ENCODE results near the gene CNTLN. TPM values are rescaled to one million over a fixed set of nuclear protein-coding genes. Genes with fewer than 3 reads are reported as not detected.
A peak's percentile ranks its signal among the peaks of the same experiment; 100 is the strongest.

The CNTLN gene
- total RNA-seq, 3 donors from 2014 or later (not counting 1 experiment from before 2014, with no cell fraction given) = 0.32 to 1.6 (median 0.63) TPM

- H3K4me3 Mint-ChIP-seq = no peak overlapping the region
These were observed 328.1 kb downstream of the CNTLN start for GRCh38 chr9:17462869-17463464.

GRCh38 chr9:17470036-17470813 is 335.4 kb downstream of the CNTLN start:
- 90% methylated on average over 4 of the region's 5 CpGs for WGBS (ENCODE audit: insufficient coverage)
- no peak overlapping the region for H3K4me3 ChIP-seq (ENCODE audit: low read length)

More at GRCh38 chr9:17462869-17463464, 328.1 kb downstream of the CNTLN start:
- Mint-ChIP-seq H3K4me1 (no peaks in the 10 kb centered on the region), H3K36me3 (no peaks in the 10 kb centered on the region), H3K27ac (no peak overlapping the region), H3K27me3 (ENCODE audit: low read depth in 2 of 2) (no peaks in the 10 kb centered on the region), H3K9me3 (no peaks in the 10 kb centered on the region)
- TF ChIP-seq, protein P1, sequence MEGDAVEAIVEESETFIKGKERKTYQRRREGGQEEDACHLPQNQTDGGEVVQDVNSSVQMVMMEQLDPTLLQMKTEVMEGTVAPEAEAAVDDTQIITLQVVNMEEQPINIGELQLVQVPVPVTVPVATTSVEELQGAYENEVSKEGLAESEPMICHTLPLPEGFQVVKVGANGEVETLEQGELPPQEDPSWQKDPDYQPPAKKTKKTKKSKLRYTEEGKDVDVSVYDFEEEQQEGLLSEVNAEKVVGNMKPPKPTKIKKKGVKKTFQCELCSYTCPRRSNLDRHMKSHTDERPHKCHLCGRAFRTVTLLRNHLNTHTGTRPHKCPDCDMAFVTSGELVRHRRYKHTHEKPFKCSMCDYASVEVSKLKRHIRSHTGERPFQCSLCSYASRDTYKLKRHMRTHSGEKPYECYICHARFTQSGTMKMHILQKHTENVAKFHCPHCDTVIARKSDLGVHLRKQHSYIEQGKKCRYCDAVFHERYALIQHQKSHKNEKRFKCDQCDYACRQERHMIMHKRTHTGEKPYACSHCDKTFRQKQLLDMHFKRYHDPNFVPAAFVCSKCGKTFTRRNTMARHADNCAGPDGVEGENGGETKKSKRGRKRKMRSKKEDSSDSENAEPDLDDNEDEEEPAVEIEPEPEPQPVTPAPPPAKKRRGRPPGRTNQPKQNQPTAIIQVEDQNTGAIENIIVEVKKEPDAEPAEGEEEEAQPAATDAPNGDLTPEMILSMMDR (IDR thresholded peaks at IDR 0.05) = peak; percentile 91
- no peaks in the 10 kb centered on the region for H3K36me3 ChIP-seq (ENCODE audit: control insufficient read depth, insufficient read depth, low read length)
- no peaks in the 10 kb centered on the region for H3K9me3 ChIP-seq (ENCODE audit: control insufficient read depth, insufficient read depth, low read length)
- ATAC-seq = peak in 1 of 3 donors; percentile 58
- DNase-seq = peak in 1 of 2 donors; percentile 59
- H3K4me3 ChIP-seq (ENCODE audit: low read length) = no peak overlapping the region
- H3K27me3 ChIP-seq (ENCODE audit: control insufficient read depth, insufficient read depth, low read length) = no peaks in the 10 kb centered on the region
- intact Hi-C loops (cut with micrococcal nuclease) = loop anchor here (1.0 to 2.0 kb wide), 4 partner anchors 347 to 1590 kb away; no protein-coding TSS in a partner anchor
- no peaks in the 10 kb centered on the region for H3K4me1 ChIP-seq (ENCODE audit: control insufficient read depth, insufficient read depth, low read length)
- H3K27ac ChIP-seq (ENCODE audit: low read length) = no peak overlapping the region
- WGBS (ENCODE audit: insufficient coverage) = 100% methylated on average over 2 of the region's 5 CpGs

DNA sequence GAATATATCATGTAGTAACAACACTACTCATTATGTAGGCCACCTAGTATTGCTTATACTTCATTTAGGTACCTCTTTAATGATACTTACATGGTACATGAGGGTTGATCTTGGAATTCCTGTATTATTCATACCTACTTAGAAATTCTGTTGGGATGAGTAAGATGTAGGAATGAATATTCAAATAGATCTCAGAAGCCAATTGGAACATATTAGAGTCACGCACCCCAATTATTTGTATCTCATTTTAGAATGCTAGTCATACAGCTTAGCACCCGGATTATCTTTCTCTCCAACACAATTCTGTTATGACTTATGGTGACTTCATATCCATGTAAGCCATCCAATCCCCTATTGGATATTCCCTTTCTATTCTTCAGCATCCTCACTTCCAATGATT is 337.3 kb downstream of the CNTLN start:
- no peak for DNase-seq
- Mint-ChIP-seq H3K27me3 (ENCODE audit: low read depth in 2 of 2) (no peaks in the 10 kb centered on the region), H3K36me3 (no peaks in the 10 kb centered on the region), H3K9me3 (no peaks in the 10 kb centered on the region), H3K4me3 (no peak overlapping the region), H3K4me1 (no peaks in the 10 kb centered on the region), H3K27ac (no peak overlapping the region)
- no peaks in the 10 kb centered on the region for H3K27me3 ChIP-seq (ENCODE audit: control insufficient read depth, insufficient read depth, low read length)
- no peaks in the 10 kb centered on the region for H3K36me3 ChIP-seq (ENCODE audit: control insufficient read depth, insufficient read depth, low read length)
- WGBS (ENCODE audit: insufficient coverage) = 95% methylated on average over 2 of the region's 2 CpGs
- intact Hi-C loops (cut with micrococcal nuclease) = no loop called here
- no peak overlapping the region for H3K4me3 ChIP-seq (ENCODE audit: low read length)
- TF ChIP-seq, protein P1 (IDR thresholded peaks at IDR 0.05) = no peak
- H3K4me1 ChIP-seq (ENCODE audit: control insufficient read depth, insufficient read depth, low read length) = no peaks in the 10 kb centered on the region
- no peaks in the 10 kb centered on the region for H3K9me3 ChIP-seq (ENCODE audit: control insufficient read depth, insufficient read depth, low read length)
- ATAC-seq = no peak
- H3K27ac ChIP-seq (ENCODE audit: low read length) = no peak overlapping the region

More at GRCh38 chr9:17470036-17470813, 335.4 kb downstream of the CNTLN start:
- Histone ChIP-seq H3K27ac (ENCODE audit: low read length) (no peak overlapping the region), H3K27me3 (ENCODE audit: control insufficient read depth, insufficient read depth, low read length) (no peaks in the 10 kb centered on the region), H3K36me3 (ENCODE audit: control insufficient read depth, insufficient read depth, low read length) (no peaks in the 10 kb centered on the region), H3K9me3 (ENCODE audit: control insufficient read depth, insufficient read depth, low read length) (no peaks in the 10 kb centered on the region), H3K4me1 (ENCODE audit: control insufficient read depth, insufficient read depth, low read length) (no peaks in the 10 kb centered on the region)
- Mint-ChIP-seq H3K4me1 (no peaks in the 10 kb centered on the region), H3K27me3 (ENCODE audit: low read depth in 2 of 2) (no peaks in the 10 kb centered on the region), H3K27ac (no peak overlapping the region), H3K9me3 (no peaks in the 10 kb centered on the region), H3K36me3 (no peaks in the 10 kb centered on the region), H3K4me3 (no peak overlapping the region)
- no peak for ATAC-seq
- intact Hi-C loops (cut with micrococcal nuclease) = no loop called here
- TF ChIP-seq, protein P1 (IDR thresholded peaks at IDR 0.05) = no peak
- no peak for DNase-seq
